NT2/D1 (cell line): ENCODE data around the gene PIGT.
A peak's percentile ranks its signal among the peaks of the same experiment; 100 is the strongest.

ENCODE experiments used
- DNase-seq: peaks from one replicate; pipeline ENCODE4 v3.0.0-alpha.2; 2011; ENCODE audit warnings: low read depth, low spot score
- H3K27me3 ChIP-seq: 2 replicates; pipeline ENCODE4 v1.6.0; 2011; ENCODE audit warnings: mild to moderate bottlenecking; ENCODE audit not compliant: insufficient read length, insufficient read depth
- H3K36me3 ChIP-seq: 2 replicates; pipeline ENCODE4 v1.6.1; 2011; ENCODE audit warnings: mild to moderate bottlenecking, low read length, mixed read lengths; ENCODE audit not compliant: insufficient read depth, insufficient read length
- H3K4me1 ChIP-seq: 2 replicates; pipeline ENCODE4 v1.5.1; 2011; ENCODE audit not compliant: insufficient read depth, insufficient read length
- H3K4me3 ChIP-seq: 2 replicates; pipeline ENCODE4 v1.5.1; 2011; ENCODE audit warnings: low read depth; ENCODE audit not compliant: insufficient read length
- H3K9ac ChIP-seq: 2 replicates; pipeline ENCODE4 v1.6.0; 2011; ENCODE audit warnings: low read depth; ENCODE audit not compliant: insufficient read length
- H3K9me3 ChIP-seq: 2 replicates; pipeline ENCODE4 v1.5.1; 2011; ENCODE audit warnings: mild to moderate bottlenecking, low read length; ENCODE audit not compliant: insufficient read depth
- SUZ12 ChIP-seq: IDR thresholded peaks from 2 replicates; pipeline ENCODE4 v1.6.1; 2011; ENCODE audit not compliant: insufficient read length, insufficient read depth; ENCODE audit errors: extremely low read depth
- YY1 ChIP-seq: IDR thresholded peaks from 2 replicates; pipeline ENCODE4 v1.6.1; 2011; ENCODE audit not compliant: insufficient read length, insufficient read depth
- ZNF274 ChIP-seq: IDR thresholded peaks from 2 replicates; pipeline ENCODE4 v1.6.1; 2011; ENCODE audit warnings: mild to moderate bottlenecking, low read depth, low read length

PIGT gene

GRCh38 chr20:45433976-45434375 lies 18.0 kb downstream of the PIGT start:
- no peaks in the 10 kb centered on the region for H3K27me3 ChIP-seq
- H3K9ac ChIP-seq, result no peak overlapping the region
- H3K9me3 ChIP-seq, result no peaks in the 10 kb centered on the region
- no peak overlapping the region for H3K4me3 ChIP-seq
- no peak for DNase-seq
- TF ChIP-seq ZNF274 (no peak), SUZ12 (no peak), YY1 (no peak)
- peaks cover 3% of the 10 kb centered on the region for H3K4me1 ChIP-seq
- H3K36me3 ChIP-seq, result peaks cover 26% of the 10 kb centered on the region

- Histone ChIP-seq H3K4me3 (peak overlapping the region; percentile 33), H3K27me3 (no peaks in the 10 kb centered on the region), H3K9me3 (no peaks in the 10 kb centered on the region), H3K9ac (peak overlapping the region; percentile 70), H3K4me1 (peaks cover 3% of the 10 kb centered on the region), H3K36me3 (peaks cover 11% of the 10 kb centered on the region)
- DNase-seq, result peak; percentile 73
- TF ChIP-seq ZNF274 (no peak), SUZ12 (no peak), YY1 (no peak)
These were observed 21.0 kb downstream of the PIGT start for GRCh38 chr20:45436732-45437485.

GRCh38 chr20:45440424-45440823 lies 24.5 kb downstream of the PIGT start:
- Histone ChIP-seq H3K27me3 (no peaks in the 10 kb centered on the region), H3K4me1 (no peaks in the 10 kb centered on the region), H3K9ac (no peak overlapping the region), H3K36me3 (no peaks in the 10 kb centered on the region), H3K4me3 (no peak overlapping the region), H3K9me3 (no peaks in the 10 kb centered on the region)
- no peak for TF ChIP-seq ZNF274
- no peak for DNase-seq

GRCh38 chr20:45440891-45441685 lies 25.1 kb downstream of the PIGT start:
- no peaks in the 10 kb centered on the region for H3K4me1 ChIP-seq

GRCh38 chr20:45441746-45442145 lies 25.8 kb downstream of the PIGT start:
- no peak overlapping the region for H3K4me3 ChIP-seq
- H3K4me1 ChIP-seq, result no peaks in the 10 kb centered on the region
- no peaks in the 10 kb centered on the region for H3K36me3 ChIP-seq
- no peaks in the 10 kb centered on the region for H3K27me3 ChIP-seq
- no peak overlapping the region for H3K9ac ChIP-seq
- TF ChIP-seq SUZ12 (no peak), YY1 (no peak), ZNF274 (no peak)
- no peak for DNase-seq
- H3K9me3 ChIP-seq, result no peaks in the 10 kb centered on the region

More at GRCh38 chr20:45440891-45441685, 25.1 kb downstream of the PIGT start:
- Histone ChIP-seq H3K9ac (no peak overlapping the region), H3K27me3 (no peaks in the 10 kb centered on the region), H3K9me3 (no peaks in the 10 kb centered on the region), H3K36me3 (no peaks in the 10 kb centered on the region), H3K4me3 (no peak overlapping the region)
- no peak for TF ChIP-seq YY1
- TF ChIP-seq ZNF274, result no peak
- no peak for TF ChIP-seq SUZ12
- no peak for DNase-seq

- no peaks in the 10 kb centered on the region for H3K9me3 ChIP-seq
- no peaks in the 10 kb centered on the region for H3K36me3 ChIP-seq
- no peaks in the 10 kb centered on the region for H3K27me3 ChIP-seq
- H3K9ac ChIP-seq, result no peak overlapping the region
- H3K4me1 ChIP-seq, result peaks cover 5% of the 10 kb centered on the region
- no peak overlapping the region for H3K4me3 ChIP-seq
- TF ChIP-seq YY1 (no peak), SUZ12 (no peak), ZNF274 (no peak)
- no peak for DNase-seq
These were observed 28.1 kb downstream of the PIGT start for GRCh38 chr20:45444050-45444449.

- TF ChIP-seq YY1, result no peak
- TF ChIP-seq SUZ12, result no peak
- no peak for TF ChIP-seq ZNF274
- Histone ChIP-seq H3K4me1 (peaks cover 5% of the 10 kb centered on the region), H3K9me3 (no peaks in the 10 kb centered on the region), H3K36me3 (no peaks in the 10 kb centered on the region), H3K4me3 (no peak overlapping the region), H3K9ac (no peak overlapping the region), H3K27me3 (no peaks in the 10 kb centered on the region)
- no peak for DNase-seq
These were observed 30.0 kb downstream of the PIGT start for GRCh38 chr20:45445805-45446562.
